Kasumi-1 (cell line): ENCODE measurements around the gene CLSTN2.

Experiments used
- DNase-seq, 2 experiments: peaks; one replicate each; lab custom pipeline; 2025; lab: John Stamatoyannopoulos, UW

The CLSTN2 gene

DNA sequence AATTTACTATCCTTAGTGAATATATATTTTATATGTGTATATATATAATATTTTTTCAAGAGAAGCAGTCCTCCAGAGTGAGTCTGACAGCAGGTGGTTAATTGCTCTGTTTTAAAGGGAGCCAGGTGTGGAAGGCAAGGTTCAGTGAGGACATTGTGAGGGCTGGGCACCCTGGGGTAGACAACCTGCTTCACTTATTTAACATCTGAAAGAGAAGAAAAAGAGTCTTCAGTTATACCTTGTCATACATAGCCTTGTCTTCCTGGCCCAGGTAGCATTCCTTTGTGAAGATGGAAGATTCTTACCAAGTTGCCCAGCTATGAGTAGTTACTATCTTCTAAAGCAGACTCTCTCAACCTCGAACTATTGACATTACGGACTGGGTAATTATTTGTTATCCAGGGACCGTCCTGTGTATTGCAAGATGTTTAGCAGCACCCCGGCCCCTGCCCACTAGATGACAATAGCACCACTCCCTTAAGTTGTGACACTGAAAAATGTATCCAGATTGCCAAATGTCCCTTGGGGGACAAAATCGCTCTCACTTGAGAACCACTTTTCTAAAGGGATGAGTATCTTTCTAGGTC lies 406.9 kb downstream of the CLSTN2 start:
- DNase-seq: no peak

DNA sequence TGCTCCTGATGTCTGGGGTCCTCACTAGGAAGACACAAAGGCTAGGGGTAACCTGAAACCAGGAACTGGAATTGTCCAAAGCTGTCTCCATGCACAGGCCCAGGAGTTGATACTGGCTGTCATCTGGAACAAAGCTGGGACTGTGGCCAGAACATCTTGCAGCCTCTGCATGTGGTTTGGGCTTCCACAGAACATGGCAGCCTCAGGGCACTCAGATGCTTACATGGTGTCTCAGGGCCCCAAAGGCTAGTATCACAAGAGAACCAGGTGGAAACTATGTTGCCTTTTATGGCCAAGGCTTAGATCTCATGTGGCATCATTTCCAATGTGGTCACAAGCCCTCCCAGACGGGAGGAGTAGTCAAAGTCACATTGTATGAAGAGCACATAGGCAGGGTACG lies 407.7 kb downstream of the CLSTN2 start:
- no peak for DNase-seq

DNA sequence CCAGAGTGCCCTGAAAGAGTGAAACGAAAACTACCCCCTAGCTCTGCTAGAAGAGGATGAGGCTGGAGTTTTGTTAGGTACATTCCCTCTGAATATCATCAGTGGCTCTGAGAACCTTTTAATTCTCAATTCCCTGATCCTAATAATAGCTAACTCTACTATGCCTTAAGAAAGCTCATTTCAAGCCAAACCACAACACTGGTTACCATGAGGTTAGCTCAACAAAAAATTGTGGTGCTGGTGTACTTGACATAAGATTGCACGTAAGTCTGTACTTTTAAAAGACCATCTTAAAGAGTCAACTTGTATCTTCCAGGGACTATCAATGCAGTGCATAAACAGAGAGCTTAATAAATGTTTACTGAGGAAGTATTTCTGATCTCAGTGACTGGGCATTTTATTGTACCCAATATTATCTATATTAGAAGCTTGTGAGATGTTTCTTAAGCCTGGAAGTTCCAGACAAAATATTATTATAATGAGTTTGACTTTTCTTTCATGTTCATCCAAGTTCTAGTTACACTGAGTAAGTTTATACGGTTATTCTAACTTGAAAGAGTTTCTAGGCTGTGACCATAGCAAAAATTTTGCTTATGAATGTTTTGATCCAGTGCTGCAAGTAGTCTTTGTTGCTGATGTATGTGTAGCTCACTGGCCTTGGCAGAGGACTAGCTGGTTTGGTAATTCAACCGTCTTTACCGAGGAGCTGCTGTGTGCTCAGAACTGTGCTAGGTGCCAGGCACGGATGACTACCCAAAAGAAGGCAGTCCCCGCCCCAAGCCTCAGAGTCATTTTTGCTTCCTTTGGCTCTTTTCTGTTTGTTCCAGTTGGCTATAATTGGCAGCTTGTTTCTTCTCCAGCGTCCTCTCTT lies 408.5 kb downstream of the CLSTN2 start:
- DNase-seq: no peak

DNA sequence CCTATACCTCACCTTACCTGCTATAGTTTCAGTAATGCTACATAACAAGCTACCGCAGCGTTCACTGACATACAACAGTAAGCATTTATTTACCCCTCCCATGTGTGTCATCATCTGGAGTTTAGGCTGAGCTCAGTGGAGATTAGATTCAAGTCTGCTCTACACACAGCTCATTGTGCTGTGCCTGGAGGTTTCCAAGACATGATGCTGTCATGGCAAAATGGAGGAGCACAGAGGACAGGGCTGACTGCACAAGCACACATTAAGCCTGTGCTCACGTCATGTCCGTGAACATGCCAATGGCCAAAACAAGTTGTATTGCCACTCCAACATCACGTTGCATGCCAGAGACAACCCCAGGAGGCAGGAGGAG lies 409.1 kb downstream of the CLSTN2 start:
- DNase-seq: no peak

DNA sequence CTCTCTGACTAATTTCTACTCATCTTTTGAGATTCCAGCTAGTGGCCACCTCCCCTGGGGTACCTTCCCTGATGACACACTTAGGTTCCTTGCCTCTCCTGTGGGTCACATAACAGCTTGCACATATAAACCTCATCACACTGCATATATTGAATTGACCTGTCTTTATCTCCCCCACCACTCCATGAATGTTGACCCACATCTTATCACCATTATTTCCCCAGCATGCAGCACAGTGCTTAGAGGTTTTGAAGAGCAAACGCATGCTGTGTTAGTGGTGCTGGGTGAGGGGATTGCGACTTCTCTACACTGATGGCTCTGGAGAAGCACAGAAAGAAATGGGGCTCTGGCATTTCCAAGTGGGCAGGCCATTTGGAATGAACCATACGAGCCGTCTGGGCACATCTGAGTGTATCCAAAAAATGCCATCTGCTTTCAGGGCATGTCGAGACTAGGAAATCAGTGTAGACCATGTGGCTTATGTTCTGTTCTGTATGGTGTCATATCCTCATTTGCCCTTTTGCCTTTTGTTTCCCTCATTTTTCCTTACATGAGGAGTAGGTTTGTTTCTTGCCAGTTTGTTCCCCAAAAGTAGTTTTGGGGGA lies 409.7 kb downstream of the CLSTN2 start:
- DNase-seq: no peak

DNA sequence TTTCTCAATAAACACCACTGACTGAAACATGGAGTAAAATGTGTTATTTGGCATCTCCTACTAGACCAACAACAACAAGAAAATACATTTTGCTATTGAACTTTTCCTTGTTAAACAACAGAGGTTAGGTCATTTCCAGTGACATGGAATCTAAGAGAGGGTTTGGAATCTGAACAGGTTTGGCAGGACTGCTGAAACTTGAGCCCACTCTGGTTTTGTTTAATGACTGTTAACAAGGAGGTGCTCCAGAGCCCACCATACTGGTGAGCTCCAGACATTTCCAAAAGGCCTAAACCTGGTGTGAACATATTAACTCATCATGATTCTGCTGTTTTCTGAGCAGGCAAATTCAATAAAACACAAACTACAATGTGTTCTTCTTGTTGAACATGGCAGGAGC lies 412.2 kb downstream of the CLSTN2 start:
- no peak for DNase-seq

DNA sequence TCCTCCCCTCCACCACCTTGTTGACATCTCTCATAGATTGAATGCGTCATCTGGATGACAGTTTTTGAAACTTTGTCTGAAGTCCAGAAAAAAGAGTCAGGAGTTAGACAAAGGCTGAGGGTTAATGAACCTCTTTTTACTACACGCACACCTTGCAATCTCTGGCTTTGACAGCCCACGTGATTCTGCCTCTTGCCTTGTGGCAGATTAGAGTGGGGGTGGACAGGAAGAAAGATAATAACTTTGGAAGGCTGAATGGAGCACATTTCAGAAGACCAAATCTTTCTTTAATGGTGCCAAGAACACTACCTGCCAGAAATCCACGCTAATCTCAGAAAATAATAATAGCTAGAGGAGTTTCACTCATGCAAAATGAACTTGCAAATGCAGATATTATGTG lies 415.0 kb downstream of the CLSTN2 start:
- no peak for DNase-seq

DNA sequence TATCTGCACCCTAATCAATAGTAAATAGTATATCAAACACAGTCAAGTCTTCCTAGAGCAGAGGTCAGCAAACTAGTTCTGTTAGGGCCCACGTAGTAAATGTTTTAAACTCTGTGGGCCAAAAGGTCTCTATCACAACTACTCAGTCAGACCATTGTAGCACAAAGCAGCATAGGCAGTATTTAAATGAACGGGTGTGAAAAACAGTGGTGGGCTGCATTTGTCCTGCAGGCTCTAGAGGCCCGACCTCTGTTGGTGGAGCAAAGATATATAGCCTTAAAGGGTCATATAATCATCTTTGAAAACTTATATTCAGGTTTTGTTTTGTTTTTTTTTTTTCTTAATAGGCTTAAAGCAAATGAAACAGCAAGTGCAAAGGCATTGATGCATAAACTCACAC lies 416.5 kb downstream of the CLSTN2 start:
- no peak for DNase-seq

DNA sequence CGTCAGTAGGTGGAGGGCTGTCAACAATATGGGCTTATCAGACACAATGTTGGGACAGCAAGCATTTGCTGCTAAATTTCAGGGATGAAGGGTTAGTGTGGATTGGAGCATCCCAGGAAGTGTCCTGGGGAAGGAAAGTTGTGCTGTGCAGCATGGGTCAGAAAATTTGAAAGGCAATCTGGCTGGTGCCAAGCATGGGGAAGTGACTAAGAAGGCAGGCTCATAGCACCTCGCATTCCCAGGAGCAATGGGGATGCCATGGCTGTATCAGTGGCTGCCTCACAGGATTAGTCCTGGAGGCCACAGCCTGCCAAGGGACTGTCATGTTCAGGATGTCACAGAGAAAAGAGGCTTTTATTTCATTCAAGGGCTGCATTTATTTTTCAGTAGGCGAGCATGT lies 420.5 kb downstream of the CLSTN2 start:
- DNase-seq: no peak

DNA sequence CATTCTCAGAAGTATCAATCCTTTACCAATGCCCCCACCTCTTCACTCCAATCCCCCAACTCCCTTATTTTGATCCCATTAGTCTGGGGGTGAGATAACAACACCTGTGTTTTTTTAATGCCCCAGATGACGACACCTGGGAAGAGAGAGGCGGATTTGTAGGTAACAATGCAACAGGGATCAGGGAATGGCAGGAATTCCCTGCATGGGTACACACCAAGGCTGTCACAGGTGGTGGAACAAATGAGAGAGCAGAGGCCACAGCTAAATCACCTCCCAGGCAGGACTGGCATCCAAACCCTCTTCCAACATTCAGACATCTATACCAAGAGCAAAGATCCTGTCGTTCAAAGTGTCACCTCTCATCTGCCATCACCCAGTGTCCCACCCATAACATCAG lies 423.7 kb downstream of the CLSTN2 start:
- DNase-seq: no peak

DNA sequence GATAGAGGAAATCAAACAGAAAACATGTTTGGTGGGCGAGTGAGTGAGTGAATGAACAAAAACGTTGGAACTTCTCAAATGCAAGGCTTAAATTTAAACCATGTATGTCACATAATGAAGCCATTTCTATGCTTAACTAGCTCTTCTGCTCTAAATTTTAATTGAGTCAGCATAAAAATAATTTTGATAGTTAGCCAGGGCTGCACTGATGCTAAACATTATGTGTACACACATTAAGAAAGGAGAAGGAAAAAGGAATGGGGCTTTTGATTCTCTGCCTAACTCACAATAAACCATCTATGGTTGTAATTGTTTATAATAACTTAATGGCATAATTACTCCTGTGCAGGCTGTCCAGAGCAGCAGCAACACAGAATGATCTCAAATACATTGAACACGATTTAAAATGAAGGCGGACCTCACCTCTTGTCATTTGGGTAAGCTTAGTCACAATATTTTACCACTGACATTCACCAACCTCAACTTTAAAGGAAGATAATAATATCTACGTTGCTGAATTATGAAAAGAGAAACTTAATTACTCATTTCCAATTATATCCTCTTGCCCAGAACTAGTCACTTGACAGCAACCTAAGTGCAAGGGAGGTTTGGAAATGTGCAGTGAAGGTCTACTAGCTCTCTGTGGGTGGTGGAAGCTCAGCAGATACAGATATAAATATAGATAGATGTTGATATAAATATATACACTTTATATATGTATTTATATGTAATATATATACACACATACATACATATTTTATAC lies 424.4 kb downstream of the CLSTN2 start:
- no peak for DNase-seq

DNA sequence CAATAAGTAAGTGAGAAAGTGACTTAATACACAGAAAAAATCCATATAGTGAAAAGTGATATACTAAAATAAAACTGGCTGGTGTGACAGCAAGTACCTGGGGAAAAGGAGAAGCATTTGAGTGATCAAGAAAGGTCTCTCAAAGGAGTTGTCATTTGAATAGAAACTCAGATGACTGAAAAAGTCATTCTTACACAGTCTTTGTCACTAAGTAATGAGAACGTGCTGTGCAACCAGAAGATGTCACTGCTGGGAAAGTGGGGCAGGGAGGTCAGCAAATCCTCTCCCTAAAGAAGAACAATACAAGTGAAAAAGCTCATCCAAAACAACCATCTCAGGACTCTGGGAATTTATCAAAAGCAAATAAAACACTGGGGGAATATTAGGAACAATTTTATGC lies 425.3 kb downstream of the CLSTN2 start:
- no peak for DNase-seq

DNA sequence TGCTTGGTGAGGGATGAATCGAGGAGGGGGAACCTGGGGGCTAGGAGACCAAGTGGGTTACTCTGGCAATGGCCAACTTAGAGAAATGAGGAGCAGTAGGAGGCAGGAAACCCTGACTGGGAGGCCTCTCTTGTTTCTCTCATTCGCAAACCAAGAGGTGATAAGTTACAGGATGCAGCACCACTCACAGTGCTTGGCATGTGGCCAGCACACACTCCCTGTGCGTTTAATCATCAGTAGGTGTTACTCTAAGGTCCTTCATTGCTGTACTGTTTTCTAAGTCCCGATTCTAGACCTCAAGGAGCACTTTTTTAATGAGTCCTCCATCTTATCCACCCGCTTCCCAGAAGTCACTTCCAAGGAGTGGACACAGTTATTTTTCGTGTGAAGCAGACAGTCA lies 428.8 kb downstream of the CLSTN2 start:
- no peak for DNase-seq

DNA sequence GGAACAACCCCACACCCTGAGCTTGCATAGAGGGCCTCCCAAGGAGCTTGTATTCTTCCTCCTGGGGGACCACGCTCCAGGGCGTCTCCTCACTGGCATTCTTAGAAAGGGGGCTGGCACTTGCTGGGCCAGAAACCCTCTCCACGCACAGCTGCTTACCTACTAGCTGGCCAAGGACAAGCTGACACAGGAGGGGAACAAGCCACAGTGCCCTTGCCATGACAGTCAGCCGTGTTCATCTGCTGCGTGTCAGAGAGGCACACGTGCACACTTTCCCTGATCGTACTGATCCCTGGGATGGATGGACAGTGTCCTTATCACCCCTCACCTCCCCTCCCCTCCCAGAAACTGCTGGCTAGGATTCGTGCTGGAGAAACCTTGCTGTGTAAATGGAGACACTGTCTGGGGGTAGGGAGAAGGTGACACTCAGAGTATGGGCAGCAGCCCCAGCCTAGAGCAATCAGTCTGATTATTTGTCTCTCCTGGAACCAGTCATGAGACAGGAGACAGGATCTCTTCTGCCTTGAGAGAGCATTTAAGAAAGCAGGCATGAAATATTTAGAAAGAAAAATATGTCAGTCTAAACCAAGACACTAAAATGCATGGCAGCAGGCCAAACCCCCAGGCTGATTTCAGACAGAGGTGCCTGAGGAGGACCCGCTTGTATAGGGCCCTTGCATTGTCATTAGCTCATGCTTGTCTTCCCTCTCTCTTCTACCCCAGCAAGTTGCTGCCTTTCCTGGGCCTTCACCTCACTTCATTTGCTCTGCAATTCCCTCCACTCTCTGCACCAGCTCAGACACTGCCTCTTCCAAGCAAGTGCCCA lies 431.1 kb downstream of the CLSTN2 start:
- no peak for DNase-seq

DNA sequence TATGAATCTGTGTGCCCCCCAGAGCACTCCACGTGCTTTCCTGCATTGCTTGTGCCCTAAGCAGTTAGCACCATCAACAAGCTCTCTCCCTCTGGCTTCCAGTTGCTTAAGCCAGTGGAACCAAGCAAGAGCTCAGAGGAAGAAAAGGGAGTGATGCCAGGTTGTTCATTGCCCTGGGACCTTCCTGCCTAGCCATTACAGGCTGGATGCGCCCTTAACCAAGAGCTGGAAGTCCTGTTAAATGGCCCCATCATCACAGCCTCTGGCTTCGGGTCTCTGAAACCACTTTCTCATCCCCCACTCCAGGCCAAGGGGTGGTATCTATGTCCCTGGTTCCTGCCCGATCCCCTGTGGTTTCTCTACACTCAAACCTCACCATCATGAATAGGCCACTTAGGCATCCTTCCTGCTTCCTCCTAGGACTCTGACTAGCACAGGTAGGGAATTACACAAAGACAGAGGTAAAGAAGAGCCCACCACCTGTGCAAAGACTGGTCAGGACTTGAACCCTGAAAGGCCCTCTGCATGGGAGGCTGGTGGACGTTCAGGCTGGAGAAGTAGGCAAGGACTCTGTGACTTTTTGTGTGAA lies 433.3 kb downstream of the CLSTN2 start:
- no peak for DNase-seq

DNA sequence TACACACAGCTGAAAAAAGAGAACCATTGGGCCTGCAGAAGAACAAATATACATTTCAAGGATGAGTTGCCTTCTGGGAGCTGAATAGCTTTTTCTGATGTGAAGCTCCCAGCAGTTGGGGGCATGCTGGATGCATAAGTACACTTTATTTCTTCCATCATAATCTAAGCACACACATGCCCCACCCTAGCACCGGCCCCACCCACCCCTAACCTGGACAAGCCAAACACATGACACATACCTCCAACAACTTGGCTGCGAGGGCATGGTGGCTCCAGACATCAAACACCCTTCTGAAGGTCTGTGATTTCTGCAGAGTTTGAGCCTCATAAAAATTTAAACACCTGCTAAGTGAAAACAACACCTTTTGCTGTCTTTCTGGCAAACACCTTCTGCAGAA lies 435.7 kb downstream of the CLSTN2 start:
- no peak for DNase-seq

DNA sequence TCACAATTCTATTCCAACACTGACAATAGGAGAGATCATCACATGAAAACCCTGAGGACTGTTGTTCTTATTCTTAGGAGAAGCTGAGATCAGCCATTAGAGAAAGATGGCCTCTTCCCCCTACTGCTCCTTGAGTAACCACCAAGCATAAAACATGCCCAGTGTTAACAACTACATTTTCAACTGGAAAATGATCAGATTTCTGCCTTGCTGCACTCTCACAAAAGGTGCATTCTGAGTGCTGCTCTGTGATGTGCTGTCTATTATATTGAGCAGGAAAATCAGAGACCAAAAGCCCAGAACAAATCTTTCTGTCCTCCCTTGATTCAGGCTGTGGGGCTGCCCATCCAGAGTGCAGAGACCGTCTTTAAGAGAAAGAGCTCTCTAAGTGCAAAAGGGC lies 438.2 kb downstream of the CLSTN2 start:
- no peak for DNase-seq

DNA sequence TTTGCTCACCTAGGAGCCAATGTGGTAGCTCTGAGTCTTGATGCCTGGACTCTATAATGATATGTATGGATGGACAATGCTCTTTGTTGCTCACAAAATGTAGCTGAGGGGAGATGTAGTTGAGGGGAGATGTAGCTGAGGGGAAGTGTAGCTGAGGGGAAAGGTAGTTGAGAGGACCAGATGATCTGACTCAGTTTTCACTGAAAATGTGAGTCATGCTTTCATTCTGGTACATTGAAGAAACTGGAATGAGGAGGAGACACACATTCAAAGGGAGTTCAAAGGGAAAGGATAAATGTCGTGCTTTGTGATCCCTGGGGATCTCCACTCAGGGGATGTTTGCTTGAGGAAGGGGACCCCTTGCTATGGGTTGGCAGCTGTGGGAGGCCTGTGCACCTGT lies 440.0 kb downstream of the CLSTN2 start:
- no peak for DNase-seq

DNA sequence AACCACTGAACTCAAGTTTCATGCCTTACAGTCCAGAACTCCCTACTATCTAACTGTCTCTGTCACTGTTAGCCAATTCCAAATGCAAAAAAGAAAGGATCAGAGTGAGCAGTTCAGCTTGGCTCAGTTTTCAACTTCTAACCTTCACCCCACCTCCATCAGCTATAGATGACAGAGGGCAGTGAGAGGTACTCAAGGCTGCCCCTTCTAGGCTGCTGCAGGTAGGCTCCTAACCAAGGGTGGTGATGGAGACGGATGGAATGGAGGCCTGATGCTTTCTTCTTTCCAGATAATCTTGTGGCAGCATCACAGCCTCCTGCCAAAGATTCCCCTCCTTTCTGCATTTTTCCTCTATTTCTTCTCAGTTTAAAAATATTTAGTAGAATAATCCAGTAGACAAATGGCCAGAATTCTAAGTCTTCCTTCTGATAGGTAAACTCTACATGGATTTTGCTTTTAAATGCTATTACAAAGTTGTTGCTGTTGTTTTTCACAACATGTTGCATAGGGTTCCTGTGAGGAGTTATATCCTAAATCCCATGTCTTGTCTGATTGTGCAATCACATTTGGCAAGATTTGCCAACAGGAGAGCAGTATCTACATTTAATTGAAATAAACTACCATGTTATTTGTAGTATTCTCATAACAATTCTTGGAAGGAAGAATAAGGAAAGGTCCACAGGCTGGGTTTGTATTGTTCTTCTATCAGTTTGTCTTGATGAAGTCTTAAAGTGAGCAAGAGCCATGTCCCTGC lies 441.3 kb downstream of the CLSTN2 start:
- DNase-seq: no peak

DNA sequence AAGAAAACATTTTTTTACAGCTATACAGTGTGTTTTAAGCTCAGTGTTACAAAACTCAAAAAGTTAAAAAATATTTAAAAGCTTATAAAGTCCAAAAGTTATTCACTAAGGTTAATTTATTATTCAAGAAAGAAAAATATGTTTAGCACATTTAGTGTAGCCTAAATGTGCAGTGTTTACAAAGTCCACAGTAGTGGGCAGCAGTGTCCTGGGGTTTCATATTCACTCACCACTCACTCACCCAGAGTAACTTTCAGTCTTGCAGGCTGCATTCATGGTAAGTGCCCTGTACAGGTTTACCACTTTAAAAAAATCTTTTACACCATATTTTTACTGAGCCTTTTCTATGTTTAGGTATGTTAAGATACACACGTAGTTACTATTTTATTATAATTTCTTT lies 442.7 kb downstream of the CLSTN2 start:
- no peak for DNase-seq
